8988T (cell line): ENCODE results near the gene PPIE.
"Not testable (repeated sequence)": the region's sequence is repeated elsewhere in the genome, so short reads cannot be mapped to it uniquely, and the experiment has no call there.

Source experiments
- DNase-seq: peaks from one replicate; pipeline ENCODE4 v3.0.0; 2011

Gene PPIE

GRCh38 chr1:39760074-39761008, 21.7 kb downstream of the PPIE start:
- DNase-seq: no peak

- no peak for DNase-seq
Measured at GRCh38 chr1:39761016-39761415, 22.3 kb downstream of the PPIE start.

- no peak for DNase-seq
Measured at GRCh38 chr1:39761557-39762260, 23.0 kb downstream of the PPIE start.

GRCh38 chr1:39762550-39763540, 24.2 kb downstream of the PPIE start:
- no peak for DNase-seq

- DNase-seq: not testable (repeated sequence)
Measured at GRCh38 chr1:39763619-39764374, 25.1 kb downstream of the PPIE start.

GRCh38 chr1:39764512-39764911, 25.8 kb downstream of the PPIE start:
- not testable (repeated sequence) for DNase-seq

- DNase-seq: not testable (repeated sequence)
Measured at GRCh38 chr1:39766466-39766865, 27.8 kb downstream of the PPIE start.

- not testable (repeated sequence) for DNase-seq
Measured at GRCh38 chr1:39769502-39769901, 30.8 kb downstream of the PPIE start.

GRCh38 chr1:39770100-39771021, 31.7 kb downstream of the PPIE start:
- not testable (repeated sequence) for DNase-seq

GRCh38 chr1:39771022-39771532, 32.4 kb downstream of the PPIE start, which contains the start of gene OXCT2:
Gene OXCT2, minus strand, starts transcription at chr1:39771348. Its CDS starts 93 bp downstream, at chr1:39771255.
- DNase-seq: not testable (repeated sequence)

GRCh38 chr1:39773369-39773979, 34.8 kb downstream of the PPIE start:
- not testable (repeated sequence) for DNase-seq

- DNase-seq: not testable (repeated sequence)
Measured at GRCh38 chr1:39775141-39775540, 36.5 kb downstream of the PPIE start.

- not testable (repeated sequence) for DNase-seq
Measured at GRCh38 chr1:39775676-39776399, 37.2 kb downstream of the PPIE start.

- DNase-seq: no peak
Measured at GRCh38 chr1:39776400-39776713, 37.7 kb downstream of the PPIE start.

GRCh38 chr1:39776886-39777285, 38.2 kb downstream of the PPIE start:
- no peak for DNase-seq

GRCh38 chr1:39777306-39777705, 38.6 kb downstream of the PPIE start:
- no peak for DNase-seq

GRCh38 chr1:39777896-39778295, 39.2 kb downstream of the PPIE start:
- not testable (repeated sequence) for DNase-seq

- DNase-seq: not testable (repeated sequence)
Measured at GRCh38 chr1:39778463-39779099, 39.9 kb downstream of the PPIE start.

GRCh38 chr1:39779137-39779536, 40.5 kb downstream of the PPIE start:
- no peak for DNase-seq
